ENCODE data around the gene XXYLT1. TPM values are rescaled to one million over a fixed set of nuclear protein-coding genes. Genes with fewer than 3 reads are reported as not detected.

The XXYLT1 gene
- total and polyA plus RNA-seq, 7 donors = 2.5 to 13.8 (median 11.1) TPM

- no peak for TF ChIP-seq CTCF (IDR thresholded peaks at IDR 0.05)
- TF ChIP-seq POLR2A (IDR thresholded peaks at IDR 0.05) = no peak
- TF ChIP-seq POLR2AphosphoS5 (IDR thresholded peaks at IDR 0.05) = no peak
- no peak for TF ChIP-seq EP300 (IDR thresholded peaks at IDR 0.05)
These were observed 2.2 kb downstream of the XXYLT1 start for GRCh38 chr3:195268576-195269309.

GRCh38 chr3:195267096-195267495 lies 3.9 kb downstream of the XXYLT1 start:
- no peaks in the 10 kb centered on the region for H3K9me3 ChIP-seq
- no peak for DNase-seq
- peaks cover 0 to 6% (median 2%) of the 10 kb centered on the region in 4 donors for H3K36me3 ChIP-seq
- intact Hi-C loops (cut with DNase I) = no loop called here
- TF ChIP-seq POLR2A (IDR thresholded peaks at IDR 0.05) = no peak
- TF ChIP-seq CTCF (IDR thresholded peaks at IDR 0.05) = no peak
- TF ChIP-seq EP300 (IDR thresholded peaks at IDR 0.05) = no peak
- TF ChIP-seq POLR2AphosphoS5 (IDR thresholded peaks at IDR 0.05) = no peak
- H3K27ac ChIP-seq = no peak overlapping the region
- H3K27me3 ChIP-seq = no peaks in the 10 kb centered on the region
- H3K4me1 ChIP-seq = peaks cover 0 to 24% (median 20%) of the 10 kb centered on the region in 4 donors
- 88 to 93% methylated on average over 3 of the region's 3 CpGs for WGBS, 2 donors
- H3K4me3 ChIP-seq = no peak overlapping the region

More at GRCh38 chr3:195268576-195269309, 2.2 kb downstream of the XXYLT1 start:
- Histone ChIP-seq H3K36me3 (peaks cover 0 to 6% (median 2%) of the 10 kb centered on the region in 4 donors), H3K27ac (no peak overlapping the region), H3K27me3 (no peaks in the 10 kb centered on the region), H3K4me1 (peaks cover 0 to 24% (median 20%) of the 10 kb centered on the region in 4 donors), H3K9me3 (no peaks in the 10 kb centered on the region), H3K4me3 (no peak overlapping the region)
- intact Hi-C loops (cut with DNase I) = no loop called here
- DNase-seq = no peak
- 93 to 97% methylated on average over 11 of the region's 11 CpGs for WGBS, 2 donors

- intact Hi-C loops (cut with DNase I) = no loop called here
- H3K36me3 ChIP-seq = peaks cover 0 to 6% (median 2%) of the 10 kb centered on the region in 4 donors
- no peaks in the 10 kb centered on the region for H3K27me3 ChIP-seq
- TF ChIP-seq EP300 (IDR thresholded peaks at IDR 0.05) (no peak), CTCF (IDR thresholded peaks at IDR 0.05) (no peak), POLR2A (IDR thresholded peaks at IDR 0.05) (no peak), POLR2AphosphoS5 (IDR thresholded peaks at IDR 0.05) (no peak)
- no peak overlapping the region for H3K4me3 ChIP-seq
- H3K27ac ChIP-seq = no peak overlapping the region
- no peak for DNase-seq
- H3K9me3 ChIP-seq = no peaks in the 10 kb centered on the region
- peaks cover 0 to 21% (median 17%) of the 10 kb centered on the region in 4 donors for H3K4me1 ChIP-seq
- WGBS, 2 donors = 95 to 97% methylated on average over 5 of the region's 5 CpGs
These were observed 4.5 kb downstream of the XXYLT1 start for GRCh38 chr3:195266428-195266827.

GRCh38 chr3:195265363-195265976 lies 5.5 kb downstream of the XXYLT1 start:
- Histone ChIP-seq H3K4me3 (no peak overlapping the region), H3K27ac (no peak overlapping the region), H3K4me1 (peaks cover 0 to 25% (median 21%) of the 10 kb centered on the region in 4 donors), H3K36me3 (peaks cover 0 to 6% (median 2%) of the 10 kb centered on the region in 4 donors), H3K9me3 (no peaks in the 10 kb centered on the region), H3K27me3 (no peaks in the 10 kb centered on the region)
- 96% methylated on average over 13 of the region's 13 CpGs for WGBS, 2 donors
- TF ChIP-seq EP300 (IDR thresholded peaks at IDR 0.05) = no peak
- no peak for TF ChIP-seq POLR2A (IDR thresholded peaks at IDR 0.05)
- TF ChIP-seq POLR2AphosphoS5 (IDR thresholded peaks at IDR 0.05) = no peak
- no peak for TF ChIP-seq CTCF (IDR thresholded peaks at IDR 0.05)
- DNase-seq = no peak
- intact Hi-C loops (cut with DNase I) = no loop called here
